HG02885 (cell line): ENCODE results near the gene ARHGAP29.
"Not testable (repeated sequence)": the region's sequence is repeated elsewhere in the genome, so short reads cannot be mapped to it uniquely, and the experiment has no call there.

Experiments used
- ATAC-seq: cut with Tn5 transposase; IDR thresholded peaks from one replicate; pipeline ENCODE4 v1.9.1; 2021; ENCODE audit warnings: mild to moderate bottlenecking; ENCODE audit not compliant: unreplicated experiment, poor library complexity

The ARHGAP29 gene

GRCh38 chr1:94186946-94187345 is 50.4 kb downstream of the ARHGAP29 start:
- ATAC-seq = no peak

- ATAC-seq = no peak
Observed at GRCh38 chr1:94183197-94183815, 54.1 kb downstream of the ARHGAP29 start.

- no peak for ATAC-seq
Observed at GRCh38 chr1:94182191-94182590, 55.2 kb downstream of the ARHGAP29 start.

GRCh38 chr1:94180650-94181049 is 56.7 kb downstream of the ARHGAP29 start:
- no peak for ATAC-seq

- no peak for ATAC-seq
Observed at GRCh38 chr1:94178901-94179300, 58.5 kb downstream of the ARHGAP29 start.

GRCh38 chr1:94169126-94169525 is 68.3 kb downstream of the ARHGAP29 start:
- no peak for ATAC-seq

- ATAC-seq = no peak
Observed at GRCh38 chr1:94165843-94166242, 71.5 kb downstream of the ARHGAP29 start.

- ATAC-seq = not testable (repeated sequence)
Observed at GRCh38 chr1:94164885-94165284, 72.5 kb downstream of the ARHGAP29 start.

- ATAC-seq = not testable (repeated sequence)
Observed at GRCh38 chr1:94164121-94164520, 73.3 kb downstream of the ARHGAP29 start.

GRCh38 chr1:94163249-94163648 is 74.1 kb downstream of the ARHGAP29 start:
- ATAC-seq = not testable (repeated sequence)

GRCh38 chr1:94160811-94161210 is 76.6 kb downstream of the ARHGAP29 start:
- no peak for ATAC-seq

- ATAC-seq = no peak
Observed at GRCh38 chr1:94156096-94156625, 81.2 kb downstream of the ARHGAP29 start.

- ATAC-seq = no peak
Observed at GRCh38 chr1:94154989-94155388, 82.4 kb downstream of the ARHGAP29 start.

- no peak for ATAC-seq
Observed at GRCh38 chr1:94153133-94153532, 84.3 kb downstream of the ARHGAP29 start.

GRCh38 chr1:94149166-94149565 is 88.2 kb downstream of the ARHGAP29 start:
- not testable (repeated sequence) for ATAC-seq

- ATAC-seq = no peak
Observed at GRCh38 chr1:94146273-94146672, 91.1 kb downstream of the ARHGAP29 start.

GRCh38 chr1:94144836-94145235 is 92.5 kb downstream of the ARHGAP29 start:
- ATAC-seq = no peak

- no peak for ATAC-seq
Observed at GRCh38 chr1:94143809-94144176, 93.6 kb downstream of the ARHGAP29 start.

GRCh38 chr1:94143173-94143808 is 94.1 kb downstream of the ARHGAP29 start:
- ATAC-seq = peak; percentile 60

- no peak for ATAC-seq
Observed at GRCh38 chr1:94142583-94142982, 94.8 kb downstream of the ARHGAP29 start.

GRCh38 chr1:94142022-94142421 is 95.4 kb downstream of the ARHGAP29 start:
- ATAC-seq = no peak

- ATAC-seq = no peak
Observed at GRCh38 chr1:94132111-94132510, 105.3 kb downstream of the ARHGAP29 start.
